HG03175 (cell line): ENCODE data around the gene MYO15B.

Source experiments
- ATAC-seq: cut with Tn5 transposase; IDR thresholded peaks from one replicate; pipeline ENCODE4 v1.9.1; 2021; ENCODE audit warnings: mild to moderate bottlenecking, moderate library complexity; ENCODE audit not compliant: unreplicated experiment

Gene MYO15B

DNA sequence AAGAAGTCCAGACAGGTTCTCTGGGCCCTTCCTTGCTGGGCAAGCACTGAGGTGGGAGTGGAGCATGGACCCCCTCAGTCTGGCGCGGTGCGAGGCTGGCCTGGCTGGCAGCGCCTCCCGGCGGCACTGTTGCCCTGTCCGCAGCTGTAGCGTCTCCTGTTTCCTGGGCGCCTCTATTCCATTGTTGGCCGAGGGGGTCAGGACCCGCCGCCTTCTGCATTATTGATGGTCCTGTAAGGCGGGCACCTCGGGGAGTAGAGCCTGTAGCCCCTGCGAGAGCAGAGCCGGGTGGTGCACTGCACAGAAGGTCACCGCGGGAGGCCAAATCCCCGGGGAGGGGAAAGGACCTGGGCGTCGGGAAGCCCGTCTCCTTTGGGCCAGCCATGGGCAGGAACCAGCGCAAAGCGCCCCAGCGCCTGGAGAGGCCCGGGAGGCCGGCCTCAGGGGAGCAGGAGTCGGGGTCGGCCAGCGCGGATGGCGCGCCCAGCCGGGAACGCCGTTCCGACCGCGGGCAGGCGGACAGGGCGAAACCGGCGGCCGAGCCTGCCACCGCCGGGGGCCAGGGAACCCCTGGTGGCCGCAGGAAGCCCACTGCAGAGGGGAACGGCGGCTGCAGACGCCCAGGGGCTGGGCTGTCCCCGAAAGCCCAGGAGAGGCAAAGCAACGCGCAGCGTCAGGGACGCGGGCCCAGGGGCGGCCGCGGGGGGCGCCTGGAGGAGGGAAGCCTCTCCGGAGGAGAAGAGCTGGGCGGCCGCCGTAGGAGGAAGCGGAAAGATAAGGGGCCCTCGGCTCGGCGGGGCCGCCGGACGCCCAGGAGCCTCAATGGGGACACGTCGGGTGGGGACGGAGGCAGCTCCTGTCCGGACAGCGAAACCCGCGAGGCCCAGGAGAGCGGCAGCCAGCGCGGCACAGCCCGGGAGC is at the start of gene MYO15B:
Gene MYO15B (plus strand): TSS at position 126 of the 921 bp plus-strand sequence. CDS start 258 bp downstream, at position 384.
- ATAC-seq, result peak; percentile 11

DNA sequence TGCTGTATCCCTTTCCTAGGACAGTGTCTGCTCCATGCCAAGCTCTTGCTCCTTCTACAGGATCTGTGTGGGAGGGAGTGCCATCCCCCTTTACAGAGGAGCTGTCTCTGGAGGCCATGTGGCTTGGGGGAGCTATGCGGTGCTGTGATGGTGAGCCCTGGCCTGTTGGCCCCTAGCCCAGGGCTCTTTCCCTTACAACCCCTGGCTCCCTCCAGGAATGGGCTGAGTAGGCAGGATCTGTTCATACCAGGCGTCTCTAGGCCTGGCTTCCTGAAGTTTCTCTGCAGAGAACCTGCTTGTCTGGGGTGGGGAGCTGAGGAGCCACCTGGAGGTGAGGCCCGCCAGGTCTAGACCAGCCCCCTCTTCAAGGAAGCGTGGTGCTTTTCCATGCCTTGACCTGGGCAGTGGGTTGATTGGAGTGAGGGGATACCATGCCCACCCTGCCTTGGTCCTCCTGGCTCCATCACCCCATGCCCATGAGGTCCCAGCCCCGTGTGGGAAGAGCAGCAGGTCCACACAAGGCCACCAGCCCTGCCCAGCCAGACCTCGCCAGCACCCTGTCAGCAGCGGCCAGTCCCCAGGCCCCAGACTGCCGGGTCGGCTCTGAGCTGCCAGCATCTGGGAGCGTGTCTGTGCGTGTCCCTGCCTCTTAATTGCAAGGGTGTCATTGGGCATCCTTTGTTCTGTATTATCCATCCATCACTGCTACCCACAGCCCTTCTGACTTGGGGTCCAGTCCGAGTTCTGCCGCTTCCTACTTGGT is 47.5 kb upstream of the MYO15B start:
- no peak for ATAC-seq

DNA sequence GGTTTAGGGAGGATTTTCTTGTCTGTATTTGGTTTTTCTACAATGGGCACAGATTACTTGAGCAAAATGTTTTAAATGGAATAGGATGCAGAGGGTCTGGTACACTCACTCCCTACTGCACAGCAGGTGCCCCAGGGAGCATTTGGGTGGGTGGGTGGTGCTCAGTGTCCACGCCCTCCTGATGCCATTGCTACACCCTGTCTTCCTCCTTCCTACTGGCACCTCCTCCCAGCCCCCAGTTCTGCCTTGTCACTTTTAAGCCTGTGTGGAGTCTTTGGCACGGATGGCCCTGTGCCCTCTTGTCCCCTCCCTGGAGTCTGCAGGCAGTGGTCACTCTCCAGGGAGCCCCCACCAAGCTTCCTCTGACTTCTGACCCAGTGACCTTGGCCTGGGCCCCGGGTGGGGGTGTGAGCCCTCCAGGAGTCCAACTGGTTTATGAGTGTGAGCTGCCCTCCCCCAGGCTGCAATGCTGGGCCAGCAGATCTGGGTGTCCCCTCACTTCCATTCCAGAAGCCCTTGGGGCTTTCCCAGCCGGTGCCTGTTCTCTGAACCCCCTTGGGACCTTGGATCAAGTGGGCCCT is 46.6 kb upstream of the MYO15B start:
- ATAC-seq, result no peak

DNA sequence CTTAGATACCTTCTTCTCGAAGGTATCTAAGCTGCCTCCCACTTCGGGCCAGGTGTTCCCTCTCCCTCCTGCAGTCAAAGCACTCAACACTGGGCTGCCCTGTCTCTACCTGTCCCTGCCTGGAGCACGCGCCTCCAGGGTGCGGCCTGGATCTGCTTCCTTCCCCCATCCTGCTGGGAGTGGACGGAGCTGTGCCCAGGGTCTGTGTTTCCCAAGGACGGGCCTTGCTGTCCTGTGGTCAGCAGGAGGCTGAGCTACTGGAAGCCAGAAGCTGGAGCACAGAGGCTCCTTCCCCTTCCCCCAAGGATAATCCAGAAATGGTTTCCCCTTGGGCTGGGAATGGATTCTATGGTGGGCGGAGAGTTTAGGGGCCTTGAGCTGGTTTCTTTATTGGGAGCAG is 45.4 kb upstream of the MYO15B start:
- ATAC-seq, result no peak

DNA sequence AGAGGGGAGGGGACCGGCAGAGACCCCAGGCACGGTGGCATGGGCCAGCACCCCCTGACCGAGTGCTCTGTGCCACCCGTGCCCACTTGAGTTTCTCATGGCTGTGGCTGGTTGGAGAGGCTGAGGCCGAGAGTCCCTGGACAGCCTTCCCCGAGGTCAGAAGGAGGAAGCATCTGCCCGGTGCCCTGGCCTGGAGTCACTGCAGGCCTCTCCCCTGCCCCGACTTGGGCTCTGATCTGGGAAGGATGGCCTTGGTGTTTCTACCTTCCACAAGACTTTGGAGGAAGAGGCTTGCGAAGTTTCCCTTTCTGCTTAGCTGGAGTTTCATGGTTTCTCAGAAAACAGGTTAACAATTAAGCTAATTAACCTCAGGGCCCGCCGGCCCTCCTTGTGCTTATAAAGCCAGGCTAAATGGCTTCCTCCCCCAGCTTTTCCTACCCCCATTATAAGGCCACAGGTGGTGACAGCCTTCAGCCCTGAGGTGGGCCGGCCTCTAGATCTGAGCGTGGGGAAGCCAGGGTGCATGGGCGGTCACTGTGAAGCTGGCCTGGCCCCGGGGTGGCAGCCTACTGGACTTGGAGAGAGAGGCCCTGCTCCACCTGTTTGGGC is 44.8 kb upstream of the MYO15B start:
- no peak for ATAC-seq

DNA sequence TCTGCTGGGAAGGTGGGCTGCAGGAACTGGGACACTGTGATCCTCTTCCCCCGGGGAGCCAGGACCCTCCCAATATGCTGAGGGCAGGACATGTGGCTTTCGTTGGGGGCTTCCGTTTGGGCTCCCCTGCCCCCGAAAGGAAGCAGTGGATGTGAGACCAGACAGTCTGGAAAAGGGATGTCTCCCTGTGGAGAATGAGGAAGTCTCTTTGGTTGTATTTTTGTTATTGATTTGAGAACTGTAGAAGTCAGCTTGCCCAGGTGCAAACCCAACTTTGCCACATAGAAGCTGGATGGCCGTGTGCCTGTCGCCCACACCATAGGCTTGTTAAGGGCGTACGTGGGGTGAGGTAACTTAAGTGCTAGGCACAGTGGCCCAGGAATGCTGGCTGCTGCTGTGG is 43.4 kb upstream of the MYO15B start:
- no peak for ATAC-seq

DNA sequence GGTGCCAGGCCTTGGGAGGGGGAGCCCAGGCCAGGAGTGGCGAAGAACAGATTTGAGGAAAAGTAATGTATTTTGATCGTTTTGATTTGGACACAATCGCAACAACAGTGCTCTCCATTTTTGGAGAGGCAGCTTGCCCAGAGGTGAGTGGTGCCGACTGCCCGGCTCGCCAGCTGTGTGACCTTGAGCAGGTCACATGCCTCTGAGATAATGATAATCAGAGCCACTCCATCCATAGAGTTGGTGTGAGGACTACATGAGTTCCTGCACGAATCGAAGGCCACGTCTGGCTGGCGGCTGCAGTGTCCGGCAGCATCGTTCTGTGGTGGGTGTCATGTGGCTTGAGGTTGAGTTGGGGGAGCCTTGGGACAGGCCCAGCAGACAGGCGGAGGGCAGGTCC is 41.4 kb upstream of the MYO15B start:
- no peak for ATAC-seq

DNA sequence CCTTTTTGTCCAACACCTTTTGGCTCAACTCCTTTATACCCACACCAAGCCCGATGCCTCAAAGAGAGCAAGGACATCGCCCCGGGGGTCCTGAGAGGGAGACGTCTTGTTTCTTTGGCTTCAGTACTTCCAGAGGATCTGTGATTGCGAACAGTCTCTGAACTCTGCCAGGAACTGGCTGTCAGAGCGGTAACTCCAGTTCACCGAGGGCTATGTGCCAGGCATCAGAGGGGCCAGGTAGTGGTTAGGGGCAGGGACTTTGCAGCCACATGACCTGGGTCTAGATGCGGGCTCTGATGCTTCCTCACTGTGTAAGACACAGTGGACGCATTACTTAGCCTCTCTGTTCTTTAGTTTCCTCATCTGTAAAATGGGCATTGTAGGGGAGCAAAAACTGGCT is 40.5 kb upstream of the MYO15B start:
- no peak for ATAC-seq

DNA sequence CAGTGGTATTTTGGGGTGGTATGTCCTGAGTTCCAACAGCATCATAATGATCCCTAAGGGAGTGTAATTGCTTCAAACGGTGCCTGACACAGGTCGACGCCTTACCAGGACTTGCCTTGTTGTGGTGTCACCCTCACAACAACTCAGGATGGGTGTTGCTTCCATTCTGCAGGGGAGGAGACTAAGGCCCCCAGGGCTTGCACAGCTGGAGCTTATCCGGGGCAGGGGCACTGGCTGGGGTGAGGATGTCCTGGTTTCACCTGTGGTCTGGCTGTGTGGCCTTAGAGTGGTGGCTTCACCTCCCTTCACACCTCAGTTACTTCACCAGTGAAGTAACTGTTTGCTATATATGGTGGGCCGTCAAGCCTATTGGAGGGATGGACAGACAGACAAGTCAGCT is 38.8 kb upstream of the MYO15B start:
- no peak for ATAC-seq

DNA sequence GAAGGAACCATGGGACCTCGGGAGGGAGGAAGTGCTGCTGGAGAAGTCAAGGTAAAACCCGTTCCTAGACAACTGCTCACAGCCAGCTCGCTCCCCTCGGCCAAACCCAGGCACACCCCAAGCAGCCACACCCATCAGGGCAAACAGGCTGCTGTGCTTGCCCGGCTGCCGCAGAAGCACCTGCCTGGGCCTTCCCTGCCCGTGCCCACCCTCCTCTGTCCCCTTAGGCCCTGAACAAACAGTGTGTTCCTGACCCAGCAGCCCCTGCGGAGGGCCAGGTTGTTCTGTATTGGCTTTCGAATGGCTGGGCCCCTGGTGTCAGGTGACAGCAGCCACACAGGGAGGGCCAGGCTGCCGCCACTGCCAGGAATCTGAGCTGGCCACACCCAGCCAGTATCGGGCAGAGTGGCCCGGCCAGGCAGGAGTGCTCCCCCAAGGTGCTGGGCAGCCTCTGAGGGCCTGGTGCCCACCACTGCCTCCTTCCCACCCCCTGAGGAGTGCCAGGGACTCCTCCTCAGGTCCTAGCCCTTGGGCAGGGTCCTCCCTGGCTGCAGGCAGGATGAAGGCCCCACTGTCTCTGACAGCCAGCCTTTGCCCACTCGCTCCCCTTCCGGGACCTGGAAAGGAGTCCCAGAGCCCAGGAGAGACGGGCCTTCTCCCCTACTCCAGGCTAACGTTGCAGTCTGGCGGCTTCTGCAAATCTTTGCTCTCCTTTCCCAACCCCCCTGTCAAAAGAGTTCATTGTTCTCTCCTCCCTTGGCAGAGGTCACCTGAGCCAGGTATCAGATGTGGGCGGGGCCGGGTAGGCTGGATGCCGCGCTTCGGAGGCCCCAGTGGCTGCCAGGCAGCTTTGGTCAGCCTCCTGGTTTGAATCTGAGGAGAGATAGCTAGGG is 38.1 kb upstream of the MYO15B start:
- ATAC-seq, result no peak

DNA sequence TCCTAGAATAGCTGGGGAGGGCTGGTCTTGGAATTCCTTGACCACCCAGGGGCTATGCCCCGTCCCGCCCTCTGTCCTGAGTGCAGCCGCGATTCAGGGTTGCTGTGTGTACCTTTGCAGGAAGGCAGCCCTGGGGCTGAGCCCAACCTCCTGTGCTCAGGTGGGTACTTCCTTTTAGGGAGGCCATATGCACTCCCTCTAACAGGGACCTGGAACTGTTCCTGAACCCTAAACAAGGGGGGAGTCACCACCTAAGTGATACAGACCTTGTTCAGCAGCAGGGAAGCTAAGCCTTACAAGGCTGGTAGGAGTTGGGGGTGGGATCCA is 37.5 kb upstream of the MYO15B start:
- ATAC-seq, result no peak

DNA sequence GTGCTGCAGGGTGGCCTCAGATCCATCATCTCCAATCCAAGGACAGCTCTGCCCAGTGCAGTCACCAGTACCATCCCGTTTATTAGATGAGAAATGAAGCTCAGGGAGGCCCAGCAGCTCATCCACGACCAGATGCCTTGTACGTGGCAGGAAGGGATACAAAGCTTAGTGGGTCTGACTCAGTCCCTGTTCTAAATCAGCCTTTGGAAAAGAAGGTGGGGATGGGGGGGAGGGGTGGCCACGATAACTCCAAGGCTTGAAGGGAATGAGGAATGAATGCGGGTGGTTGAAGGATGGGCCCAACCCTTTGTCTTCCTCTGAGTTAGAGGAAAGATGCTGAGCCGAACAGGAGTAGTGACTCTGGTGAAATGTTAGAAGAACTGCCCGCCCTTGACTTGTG is 36.3 kb upstream of the MYO15B start:
- ATAC-seq, result no peak

DNA sequence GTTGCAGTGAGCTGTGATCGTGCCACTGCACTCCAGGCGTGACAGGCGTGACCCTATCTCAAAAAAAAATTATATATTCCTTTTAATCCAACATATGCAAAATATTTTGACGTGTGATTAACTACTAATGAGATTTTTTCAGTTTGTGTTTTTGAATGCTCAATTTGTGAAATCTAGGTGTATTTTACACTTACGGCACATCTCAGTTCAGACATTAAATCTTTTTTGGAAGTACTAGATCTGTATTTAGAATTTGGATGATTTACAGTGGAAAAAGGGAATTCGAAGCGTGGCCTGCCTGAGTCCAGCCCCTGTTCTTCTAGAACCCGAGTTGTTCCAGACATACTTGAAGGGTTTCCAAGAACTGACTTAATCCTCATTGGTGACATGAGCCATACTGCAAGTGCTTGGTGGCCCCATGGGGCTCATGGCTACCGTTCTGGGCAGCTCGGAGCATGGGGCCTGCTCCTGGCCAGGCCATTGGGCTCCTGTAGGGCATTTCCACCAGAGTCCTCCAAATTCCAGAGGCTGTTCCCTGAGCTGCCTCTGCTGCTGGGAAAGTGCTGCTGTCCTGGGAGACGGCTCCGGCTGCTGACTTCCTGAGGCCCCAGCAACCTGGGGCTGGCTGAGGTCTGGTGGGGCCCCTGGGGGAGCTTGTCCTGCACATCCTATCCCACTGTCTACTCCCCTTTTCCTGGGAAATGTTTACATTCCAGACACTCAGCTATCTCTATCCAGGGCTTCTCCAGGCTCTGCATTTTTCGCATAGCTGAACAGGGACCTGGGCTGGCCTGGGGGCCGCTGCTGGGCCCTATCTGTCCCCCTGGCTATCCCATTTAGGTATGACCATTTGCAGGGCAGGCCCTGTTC is 34.9 kb upstream of the MYO15B start:
- no peak for ATAC-seq

DNA sequence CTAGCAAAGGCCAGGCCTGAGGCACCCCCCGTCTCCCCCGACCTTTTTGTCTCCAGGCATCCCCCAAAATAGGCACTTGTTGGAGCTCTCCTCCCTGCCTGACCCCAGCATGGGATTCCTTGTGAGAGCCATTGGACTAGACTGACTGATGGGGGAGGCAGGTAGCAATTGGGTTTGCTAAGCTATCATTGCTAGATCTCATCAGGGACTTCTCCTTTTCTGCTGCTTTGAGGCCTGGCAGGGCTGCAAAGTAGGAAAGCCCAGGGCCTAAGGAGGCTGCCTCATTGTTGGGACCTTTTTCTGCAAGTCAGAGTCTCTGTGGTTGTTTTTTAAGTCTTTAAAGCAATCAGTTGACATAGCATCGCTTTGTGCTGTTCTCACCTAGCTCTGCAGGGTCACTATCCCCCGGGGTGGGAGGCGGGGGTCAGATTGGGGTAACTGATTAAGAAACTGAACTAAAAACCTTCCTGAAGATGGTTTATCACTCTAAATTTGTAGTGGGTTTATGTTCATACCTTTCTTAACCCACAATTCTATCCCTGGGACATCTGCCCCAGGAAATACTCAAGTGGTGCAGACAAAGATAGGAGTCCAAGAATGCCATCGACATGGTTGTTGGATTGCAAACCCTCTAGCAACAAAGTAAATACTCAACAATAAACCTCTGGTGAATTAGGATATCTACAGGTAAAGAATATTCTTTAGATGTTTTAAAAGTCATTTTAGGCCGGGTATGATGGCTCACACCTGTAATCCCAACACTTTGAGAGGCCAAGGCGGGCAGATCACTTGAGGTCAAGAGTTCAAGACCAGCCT is 34.1 kb upstream of the MYO15B start:
- ATAC-seq, result no peak

DNA sequence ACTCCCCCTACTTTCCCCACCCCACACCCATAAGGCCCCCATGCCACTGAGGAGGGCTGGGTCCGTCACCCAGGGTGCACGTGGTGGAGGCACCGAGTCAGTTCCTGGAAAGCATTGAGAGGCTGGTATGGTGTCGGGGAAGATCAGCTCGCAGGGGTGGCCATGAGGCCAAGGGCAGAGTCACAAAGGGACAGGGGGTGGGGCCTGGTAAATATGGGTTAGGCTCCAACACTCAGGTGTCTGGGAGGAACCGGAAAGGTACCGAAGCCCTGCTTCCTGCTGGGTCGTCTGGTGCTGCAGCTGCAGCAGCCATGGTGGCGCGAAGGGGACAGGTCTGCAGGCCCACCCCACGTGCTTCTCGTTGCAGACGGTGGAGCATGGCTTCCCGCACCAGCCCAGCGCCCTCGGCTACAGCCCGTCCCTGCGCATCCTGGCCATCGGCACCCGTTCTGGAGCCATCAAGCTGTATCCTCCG is 31.9 kb upstream of the MYO15B start:
- ATAC-seq, result no peak

DNA sequence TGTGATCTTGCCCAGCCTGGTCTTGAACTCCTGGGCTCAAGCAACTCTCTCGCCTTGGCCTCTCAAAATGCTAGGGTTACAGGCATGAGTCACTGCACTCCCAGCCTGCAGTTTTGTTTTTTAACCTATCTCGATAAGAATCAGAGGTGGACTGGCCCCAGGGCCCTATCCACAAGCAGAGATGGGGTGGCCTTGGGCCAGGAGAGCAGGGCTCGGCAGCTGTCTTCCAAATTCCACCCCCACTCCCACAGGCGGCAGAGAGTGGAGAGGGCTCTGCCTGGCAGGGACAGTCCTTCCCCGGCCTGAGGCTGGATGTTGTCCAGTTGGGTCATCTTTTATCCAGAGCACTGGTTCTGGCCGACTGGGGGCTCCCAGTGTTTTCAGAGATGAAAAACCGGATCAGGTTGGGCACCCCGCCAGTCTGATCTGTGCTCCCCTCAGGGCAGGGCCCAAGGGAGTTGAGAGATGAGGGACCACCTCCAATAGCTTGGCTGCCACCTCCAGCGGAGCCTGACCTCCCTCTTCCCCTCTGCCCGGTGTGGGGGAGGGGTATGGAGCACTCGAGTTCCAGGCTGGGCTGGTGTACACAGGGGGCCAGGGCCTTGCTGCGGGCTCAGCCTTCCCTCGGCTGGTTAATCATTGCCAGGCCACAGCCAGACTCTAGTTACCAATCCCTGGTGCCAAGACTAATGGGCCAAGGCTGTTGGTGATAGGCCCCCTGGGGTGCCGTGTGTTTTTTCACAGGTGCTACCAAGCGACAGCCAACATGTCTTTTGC is 30.3 kb upstream of the MYO15B start:
- no peak for ATAC-seq

DNA sequence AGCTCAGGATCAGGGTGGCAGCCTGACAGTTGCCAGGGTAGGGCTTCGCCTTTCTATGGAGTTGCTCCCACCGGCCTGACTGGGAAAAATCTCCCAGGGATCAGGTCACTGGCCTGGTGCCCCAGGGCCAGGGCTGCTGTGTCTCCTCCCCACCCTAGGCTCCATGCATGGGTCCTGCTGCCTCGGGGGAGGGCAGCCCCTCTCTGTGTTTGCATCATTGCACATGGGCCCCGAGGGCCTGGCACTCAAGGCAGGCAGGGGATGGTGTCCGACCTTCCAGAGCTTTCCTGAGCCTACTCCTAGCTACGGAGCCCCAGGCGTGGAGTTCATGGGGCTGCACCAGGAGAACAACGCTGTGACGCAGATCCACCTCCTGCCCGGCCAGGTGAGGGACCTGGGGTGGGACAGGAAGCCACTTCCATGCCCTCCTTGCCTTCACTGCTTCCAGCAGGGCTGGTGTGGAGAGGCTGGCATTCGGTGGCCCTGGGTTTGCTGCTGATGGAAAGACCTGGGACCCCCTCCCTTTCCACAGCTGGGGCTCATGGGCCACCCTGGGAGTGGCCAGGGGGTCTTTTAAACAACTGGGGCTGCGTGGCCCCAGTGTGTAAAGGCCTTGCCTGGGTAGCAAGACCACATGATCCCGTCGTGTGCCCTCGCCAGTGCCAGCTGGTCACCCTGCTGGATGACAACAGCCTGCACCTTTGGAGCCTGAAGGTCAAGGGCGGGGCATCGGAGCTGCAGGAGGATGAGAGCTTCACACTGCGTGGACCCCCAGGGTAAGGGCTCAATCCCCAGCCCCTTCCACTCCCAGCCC is 29.5 kb upstream of the MYO15B start:
- no peak for ATAC-seq
